H9 (cell line): ENCODE measurements around the gene TMEM156. TPM values are rescaled to one million over a fixed set of nuclear protein-coding genes. Genes with fewer than 3 reads are reported as not detected.

ENCODE experiments used
- DNase-seq: peaks from one replicate; pipeline ENCODE4 v3.0.0-alpha.2; 2017
- H2AFZ ChIP-seq: one replicate; pipeline ENCODE4 v1.6.1; 2013; ENCODE audit warnings: mild to moderate bottlenecking, low read length, control low read depth, moderate library complexity
- H2AK5ac ChIP-seq: 2 replicates; pipeline ENCODE4 v1.6.1; 2013; ENCODE audit warnings: low read length, control low read depth, mixed read lengths; ENCODE audit not compliant: insufficient read length
- H2BK120ac ChIP-seq: one replicate; pipeline ENCODE4 v1.6.1; 2013; ENCODE audit warnings: low read depth, mild to moderate bottlenecking, low read length, control low read depth, inconsistent platforms; ENCODE audit not compliant: poor library complexity, severe bottlenecking
- H2BK12ac ChIP-seq: 2 replicates; pipeline ENCODE4 v1.6.1; 2013; ENCODE audit warnings: low read length, control low read depth, mixed read lengths, low read depth; ENCODE audit not compliant: insufficient read length
- H2BK15ac ChIP-seq: 2 replicates; pipeline ENCODE4 v1.6.1; 2013; ENCODE audit warnings: low read depth, low read length, control low read depth
- H2BK20ac ChIP-seq: one replicate; pipeline ENCODE4 v1.6.1; 2013; ENCODE audit warnings: low read depth, mild to moderate bottlenecking, low read length, control low read depth, inconsistent platforms; ENCODE audit not compliant: poor library complexity, severe bottlenecking
- H2BK5ac ChIP-seq: 2 replicates; pipeline ENCODE4 v1.6.1; 2013; ENCODE audit warnings: low read length, control low read depth, mixed read lengths; ENCODE audit not compliant: insufficient read length
- H3K14ac ChIP-seq: 2 replicates; pipeline ENCODE4 v1.6.1; 2013; ENCODE audit warnings: low read length, control low read depth; ENCODE audit not compliant: insufficient read depth
- H3K18ac ChIP-seq: 2 replicates; pipeline ENCODE4 v1.6.1; 2013; ENCODE audit warnings: low read depth, mild to moderate bottlenecking, mixed read lengths, low read length, control low read depth; ENCODE audit not compliant: insufficient read length
- H3K23ac ChIP-seq: 2 replicates; pipeline ENCODE4 v1.6.1; 2013; ENCODE audit warnings: low read length, control low read depth, mixed read lengths, low read depth; ENCODE audit not compliant: insufficient read length
- H3K23me2 ChIP-seq: 2 replicates; pipeline ENCODE4 v1.6.1; 2013; ENCODE audit warnings: low read depth, mild to moderate bottlenecking, mixed read lengths, low read length, control low read depth; ENCODE audit not compliant: insufficient read length, poor library complexity, severe bottlenecking
- H3K27ac ChIP-seq: 2 replicates; pipeline ENCODE4 v1.5.1; 2013; ENCODE audit warnings: low read length, control low read depth, mixed read lengths, low read depth; ENCODE audit not compliant: insufficient read length
- H3K27me3 ChIP-seq: 2 replicates; pipeline ENCODE4 v1.6.1; 2013; ENCODE audit warnings: low read length, control low read depth, inconsistent platforms; ENCODE audit not compliant: insufficient read depth
- H3K4ac ChIP-seq: 2 replicates; pipeline ENCODE4 v1.6.1; 2013; ENCODE audit warnings: low read depth, mild to moderate bottlenecking, control low read depth, inconsistent platforms, low read length, moderate library complexity
- H3K4me1 ChIP-seq: 2 replicates; pipeline ENCODE4 v1.6.1; 2013; ENCODE audit warnings: low read length, control low read depth, inconsistent platforms; ENCODE audit not compliant: insufficient read depth
- H3K4me2 ChIP-seq: 2 replicates; pipeline ENCODE4 v1.6.1; 2013; ENCODE audit warnings: low read length, control low read depth, mixed read lengths; ENCODE audit not compliant: insufficient read length, insufficient read depth
- H3K56ac ChIP-seq: 2 replicates; pipeline ENCODE4 v1.6.1; 2013; ENCODE audit warnings: low read depth, mild to moderate bottlenecking, mixed read lengths, low read length, control low read depth; ENCODE audit not compliant: insufficient read length
- H3K79me1 ChIP-seq: 2 replicates; pipeline ENCODE4 v1.6.1; 2013; ENCODE audit warnings: low read depth, mild to moderate bottlenecking, moderate library complexity, low read length, control low read depth, inconsistent platforms; ENCODE audit not compliant: insufficient read depth, poor library complexity, severe bottlenecking
- H3K79me2 ChIP-seq: 2 replicates; pipeline ENCODE4 v1.6.1; 2013; ENCODE audit warnings: low read length, control low read depth, inconsistent platforms; ENCODE audit not compliant: insufficient read depth
- H3K9ac ChIP-seq: 2 replicates; pipeline ENCODE4 v1.6.1; 2013; ENCODE audit warnings: low read length, control low read depth, mixed read lengths; ENCODE audit not compliant: insufficient read length; ENCODE audit errors: extremely low read depth
- H3K9me3 ChIP-seq: one replicate; pipeline ENCODE4 v1.6.1; 2013; ENCODE audit warnings: low read depth, low read length, inconsistent platforms; ENCODE audit not compliant: control insufficient read depth
- H3T11ph ChIP-seq: one replicate; pipeline ENCODE4 v1.6.1; 2013; ENCODE audit warnings: mild to moderate bottlenecking, low read length, control low read depth, inconsistent platforms
- H4K20me1 ChIP-seq: one replicate; pipeline ENCODE4 v1.6.1; 2013; ENCODE audit not compliant: control insufficient read depth, insufficient read length, insufficient read depth
- H4K5ac ChIP-seq: 2 replicates; pipeline ENCODE4 v1.6.1; 2013; ENCODE audit warnings: low read depth, mild to moderate bottlenecking, mixed read lengths, low read length, control low read depth; ENCODE audit not compliant: insufficient read length
- H4K8ac ChIP-seq: replicated peaks from 2 replicates; pipeline ENCODE4 v1.6.1; 2013; ENCODE audit warnings: low read length, control low read depth, mixed read lengths, low read depth; ENCODE audit not compliant: insufficient read length
- H4K91ac ChIP-seq: 2 replicates; pipeline ENCODE4 v1.6.1; 2013; ENCODE audit warnings: low read depth, mild to moderate bottlenecking, moderate library complexity, mixed read lengths, low read length, control low read depth; ENCODE audit not compliant: insufficient read length
- H3K27ac Mint-ChIP-seq, 3 experiments: 2 replicates in 2 of 3; 3 replicates in 1 of 3; pipeline ENCODE4 v1.8.0; 2020 to 2021; ENCODE audit warnings: mixed read lengths in 3 of 3, mild to moderate bottlenecking in 1 of 3, moderate library complexity in 1 of 3
- H3K27me3 Mint-ChIP-seq: 2 replicates; pipeline ENCODE4 v1.8.0; 2021; ENCODE audit warnings: low read depth, mild to moderate bottlenecking, moderate library complexity, mixed read lengths
- H3K36me3 Mint-ChIP-seq, 3 experiments: 2 replicates in 2 of 3; 3 replicates in 1 of 3; pipeline ENCODE4 v1.8.0; 2020 to 2021; ENCODE audit warnings: low read depth in 3 of 3, mixed read lengths in 3 of 3; ENCODE audit not compliant: insufficient read depth in 1 of 3
- H3K4me1 Mint-ChIP-seq, 2 experiments: 2 replicates each; pipeline ENCODE4 v1.8.0; 2020; ENCODE audit warnings: mixed read lengths in 2 of 2
- H3K4me3 Mint-ChIP-seq, 2 experiments: 2 replicates in 1 of 2; 3 replicates in 1 of 2; pipeline ENCODE4 v1.8.0; 2020 to 2021; ENCODE audit warnings: mild to moderate bottlenecking in 2 of 2, mixed read lengths in 2 of 2, moderate library complexity in 1 of 2
- H3K9me3 Mint-ChIP-seq, 2 experiments: 2 replicates in 1 of 2; 3 replicates in 1 of 2; pipeline ENCODE4 v1.8.0; 2020; ENCODE audit warnings: mild to moderate bottlenecking in 2 of 2, mixed read lengths in 2 of 2, moderate library complexity in 1 of 2
- WGBS: extraction: QIAGEN DNeasy Blood & Tissue Kit; methylation state at CpG from one replicate; pipeline ENCODE4 v1.1.7; 2013; ENCODE audit warnings: missing lambda C conversion rate, low lambda C conversion rate, mixed read lengths; ENCODE audit not compliant: insufficient read length; ENCODE audit errors: extremely low coverage; 5-methylcytosine and 5-hydroxymethylcytosine counted together
- total RNA-seq: library from RNA; stranded (reverse); gene quantifications from 2 replicates; pipeline ENCODE4 v1.2.1, GENCODE V29; 2021
- TF ChIP-seq, protein P1 (sequence below): fragments of 200-600 bp; sonication (generic); conservative IDR thresholded peaks from 3 replicates; pipeline ENCODE4 v1.8.0; 2021; ENCODE audit warnings: antibody characterized with exemption, mild to moderate bottlenecking

Gene TMEM156
- total RNA-seq, 1 experiment from 2014 or later: not detected

- Histone ChIP-seq H3K4me1 (peaks cover 3% of the 10 kb centered on the region; the same call in 1 of the 2 replicates), H3K18ac (no peak overlapping the region), H2BK15ac (no peak overlapping the region), H3K27ac (no peak overlapping the region), H4K91ac (no peak overlapping the region), H3K9me3 (no peaks in the 10 kb centered on the region), H3K23ac (no peak overlapping the region), H3K9ac (no peak overlapping the region), H2BK5ac (no peak overlapping the region), H2BK12ac (no peak overlapping the region), H3K14ac (no peak overlapping the region), H3K79me1 (no peaks in the 10 kb centered on the region), H4K8ac (no peak overlapping the region), H3K23me2 (no peaks in the 10 kb centered on the region), H3K56ac (no peak overlapping the region), H2BK120ac (no peak overlapping the region), H3K4me2 (no peak overlapping the region), H4K20me1 (no peaks in the 10 kb centered on the region), H2AK5ac (no peak overlapping the region), H4K5ac (no peak overlapping the region), H2BK20ac (no peak overlapping the region), H3K4ac (no peak overlapping the region), H3T11ph (no peak overlapping the region), H2AFZ (no peak overlapping the region), H3K79me2 (no peaks in the 10 kb centered on the region), H3K27me3 (no peaks in the 10 kb centered on the region)
- Mint-ChIP-seq H3K27me3 (no peaks in the 10 kb centered on the region; the same call in 1 of the 2 replicates), H3K36me3 (no peaks in the 10 kb centered on the region), H3K27ac (no peak overlapping the region; a peak in 1 of 7 replicates), H3K4me1 (peaks cover 16 to 17% of the 10 kb centered on the region in 2 experiments), H3K4me3 (no peak overlapping the region), H3K9me3 (no peaks in the 10 kb centered on the region)
- WGBS: no CpG with 5 or more reads among the region's 12 CpGs
- no peak for DNase-seq
- TF ChIP-seq, protein P1, sequence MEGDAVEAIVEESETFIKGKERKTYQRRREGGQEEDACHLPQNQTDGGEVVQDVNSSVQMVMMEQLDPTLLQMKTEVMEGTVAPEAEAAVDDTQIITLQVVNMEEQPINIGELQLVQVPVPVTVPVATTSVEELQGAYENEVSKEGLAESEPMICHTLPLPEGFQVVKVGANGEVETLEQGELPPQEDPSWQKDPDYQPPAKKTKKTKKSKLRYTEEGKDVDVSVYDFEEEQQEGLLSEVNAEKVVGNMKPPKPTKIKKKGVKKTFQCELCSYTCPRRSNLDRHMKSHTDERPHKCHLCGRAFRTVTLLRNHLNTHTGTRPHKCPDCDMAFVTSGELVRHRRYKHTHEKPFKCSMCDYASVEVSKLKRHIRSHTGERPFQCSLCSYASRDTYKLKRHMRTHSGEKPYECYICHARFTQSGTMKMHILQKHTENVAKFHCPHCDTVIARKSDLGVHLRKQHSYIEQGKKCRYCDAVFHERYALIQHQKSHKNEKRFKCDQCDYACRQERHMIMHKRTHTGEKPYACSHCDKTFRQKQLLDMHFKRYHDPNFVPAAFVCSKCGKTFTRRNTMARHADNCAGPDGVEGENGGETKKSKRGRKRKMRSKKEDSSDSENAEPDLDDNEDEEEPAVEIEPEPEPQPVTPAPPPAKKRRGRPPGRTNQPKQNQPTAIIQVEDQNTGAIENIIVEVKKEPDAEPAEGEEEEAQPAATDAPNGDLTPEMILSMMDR: no peak
These were observed 48.2 kb downstream of the TMEM156 start for GRCh38 chr4:38983787-38984598.
